Measurements from ENCODE around the gene DOCK9. TPM values are rescaled to one million over a fixed set of nuclear protein-coding genes. Genes with fewer than 3 reads are reported as not detected.

DOCK9 gene
- total and polyA plus RNA-seq, 7 donors, result 13.8 to 39.5 (median 19.9) TPM

DNA sequence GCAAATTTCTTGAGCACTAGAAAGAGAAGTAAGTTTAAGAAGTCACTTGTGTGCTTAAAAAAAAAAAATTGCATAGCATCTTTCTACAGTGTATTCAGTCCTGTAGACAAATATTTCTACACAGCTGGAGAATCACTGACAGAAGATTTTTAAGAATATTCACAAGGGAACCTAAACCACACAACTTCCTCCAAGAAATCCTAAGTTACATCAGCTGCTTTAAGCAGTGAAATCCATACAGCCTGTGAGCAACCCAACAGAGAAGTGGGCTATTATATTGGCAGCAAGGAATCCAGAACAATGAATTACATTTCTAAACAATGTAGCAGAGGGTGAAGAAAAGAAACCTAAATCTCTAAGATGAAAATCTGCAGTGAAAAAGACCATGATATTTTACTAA, 1.5 kb downstream of the DOCK9 start:
- peaks cover 8% of the 10 kb centered on the region for H3K4me1 ChIP-seq
- intact Hi-C loops (cut with DNase I), result loop anchor here in 1 of 2 donors (5.0 kb wide), 1 partner anchor 56 kb away; no protein-coding TSS in a partner anchor
- DNase-seq, result no peak
- TF ChIP-seq, protein P1, sequence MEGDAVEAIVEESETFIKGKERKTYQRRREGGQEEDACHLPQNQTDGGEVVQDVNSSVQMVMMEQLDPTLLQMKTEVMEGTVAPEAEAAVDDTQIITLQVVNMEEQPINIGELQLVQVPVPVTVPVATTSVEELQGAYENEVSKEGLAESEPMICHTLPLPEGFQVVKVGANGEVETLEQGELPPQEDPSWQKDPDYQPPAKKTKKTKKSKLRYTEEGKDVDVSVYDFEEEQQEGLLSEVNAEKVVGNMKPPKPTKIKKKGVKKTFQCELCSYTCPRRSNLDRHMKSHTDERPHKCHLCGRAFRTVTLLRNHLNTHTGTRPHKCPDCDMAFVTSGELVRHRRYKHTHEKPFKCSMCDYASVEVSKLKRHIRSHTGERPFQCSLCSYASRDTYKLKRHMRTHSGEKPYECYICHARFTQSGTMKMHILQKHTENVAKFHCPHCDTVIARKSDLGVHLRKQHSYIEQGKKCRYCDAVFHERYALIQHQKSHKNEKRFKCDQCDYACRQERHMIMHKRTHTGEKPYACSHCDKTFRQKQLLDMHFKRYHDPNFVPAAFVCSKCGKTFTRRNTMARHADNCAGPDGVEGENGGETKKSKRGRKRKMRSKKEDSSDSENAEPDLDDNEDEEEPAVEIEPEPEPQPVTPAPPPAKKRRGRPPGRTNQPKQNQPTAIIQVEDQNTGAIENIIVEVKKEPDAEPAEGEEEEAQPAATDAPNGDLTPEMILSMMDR (IDR thresholded peaks at IDR 0.05), result no peak
- no peaks in the 10 kb centered on the region for H3K9me3 ChIP-seq
- no peaks in the 10 kb centered on the region for H3K36me3 ChIP-seq (ENCODE audit: insufficient read depth in 1 of 2, low read depth in 1 of 2)
- H3K27me3 ChIP-seq (ENCODE audit: insufficient read depth in 3 of 3, low read length in 2 of 3), result peaks cover 0 to 10% (median 0%) of the 10 kb centered on the region in 3 donors
- H3K27ac ChIP-seq, result peak overlapping the region; percentile 39
- H3K4me3 ChIP-seq, result peak overlapping the region; percentile 62
- ATAC-seq, result no peak

DNA sequence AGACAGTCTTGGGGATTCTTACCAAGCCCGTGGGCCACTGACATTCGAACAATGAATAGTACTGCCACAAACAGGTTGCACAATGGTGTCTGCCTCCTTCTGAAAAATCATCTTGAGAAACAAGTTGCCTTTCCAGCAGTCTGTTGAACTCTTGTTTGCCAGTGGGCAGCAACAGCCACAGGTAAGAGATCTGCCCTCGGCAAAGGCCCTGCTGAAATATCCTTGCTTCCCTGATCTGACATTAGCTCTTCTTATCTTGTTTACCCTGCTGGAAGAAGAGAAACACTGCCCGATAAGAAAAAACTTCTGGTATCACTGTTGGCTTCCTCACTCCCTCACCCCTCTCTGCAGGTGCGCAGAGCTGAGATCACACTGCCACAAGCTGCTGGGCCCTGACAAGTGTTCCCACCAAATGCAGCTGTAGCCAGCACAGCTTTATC, 2.0 kb downstream of the DOCK9 start:
- H3K9me3 ChIP-seq, result no peaks in the 10 kb centered on the region
- 31 to 37% (median 37%) methylated on average over 5 of the region's 5 CpGs for WGBS, 3 donors
- TF ChIP-seq, protein P1 (IDR thresholded peaks at IDR 0.05), result no peak
- H3K4me1 ChIP-seq, result peaks cover 8% of the 10 kb centered on the region
- intact Hi-C loops (cut with DNase I), result loop anchor here in 1 of 2 donors (5.0 kb wide), 1 partner anchor 56 kb away; no protein-coding TSS in a partner anchor
- ATAC-seq (no peak), DNase-seq (no peak)
- no peaks in the 10 kb centered on the region for H3K36me3 ChIP-seq (ENCODE audit: insufficient read depth in 1 of 2, low read depth in 1 of 2)
- H3K4me3 ChIP-seq, result peak overlapping the region; percentile 62
- no peak overlapping the region for H3K27ac ChIP-seq
- peaks cover 0 to 10% (median 0%) of the 10 kb centered on the region in 3 donors for H3K27me3 ChIP-seq (ENCODE audit: insufficient read depth in 3 of 3, low read length in 2 of 3)

DNA sequence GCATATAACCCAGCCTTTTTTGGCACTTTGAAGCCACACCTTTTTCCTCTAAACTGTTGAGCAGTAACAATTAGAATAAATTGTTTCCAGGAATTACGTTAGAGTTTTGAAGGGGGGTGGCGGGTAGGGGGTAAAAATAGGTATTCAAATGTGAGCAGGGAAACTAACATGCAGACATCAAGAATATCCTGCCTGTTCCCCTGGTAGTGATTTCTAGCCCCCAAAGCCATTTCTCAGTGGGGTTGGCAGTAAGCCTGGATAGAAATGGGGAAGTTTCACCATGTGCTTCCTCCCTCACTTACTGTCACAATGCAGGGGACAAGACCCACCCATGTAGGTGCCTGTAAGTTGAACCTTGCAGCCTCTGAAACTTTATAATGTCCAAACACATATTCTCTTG, 3.8 kb downstream of the DOCK9 start:
- ATAC-seq (peak in 1 of 4 donors; percentile 22), DNase-seq (no peak)
- Histone ChIP-seq H3K9me3 (no peaks in the 10 kb centered on the region), H3K4me1 (peaks cover 12% of the 10 kb centered on the region), H3K4me3 (peak overlapping the region; percentile 32), H3K27ac (peak overlapping the region; percentile 38), H3K27me3 (ENCODE audit: insufficient read depth in 3 of 3, low read length in 2 of 3) (peaks cover 0 to 10% (median 0%) of the 10 kb centered on the region in 3 donors), H3K36me3 (ENCODE audit: insufficient read depth in 1 of 2, low read depth in 1 of 2) (no peaks in the 10 kb centered on the region)
- 52 to 57% (median 53%) methylated on average over 2 of the region's 2 CpGs for WGBS, 3 donors
- TF ChIP-seq, protein P1 (IDR thresholded peaks at IDR 0.05), result no peak
- intact Hi-C loops (cut with DNase I), result no loop called here

DNA sequence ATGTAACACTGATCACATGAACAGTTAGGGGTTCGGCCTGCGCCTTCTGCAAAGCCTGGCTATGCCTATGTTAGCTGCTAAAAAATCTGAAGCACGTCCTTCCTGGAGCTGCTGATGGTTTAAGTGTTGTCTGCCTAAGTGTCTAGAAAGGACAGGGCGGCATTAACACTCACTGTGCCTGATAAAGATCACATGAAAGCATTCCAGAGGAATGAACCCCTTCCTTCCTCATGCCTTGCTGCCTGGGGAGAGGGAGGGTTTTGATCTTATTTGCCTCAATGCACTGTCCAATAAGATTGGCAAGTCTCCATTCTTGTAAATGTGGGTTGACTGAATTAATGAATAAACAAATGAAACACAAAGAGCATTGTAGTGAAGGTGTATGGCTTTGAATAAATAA, 5.2 kb downstream of the DOCK9 start:
- TF ChIP-seq, protein P1 (IDR thresholded peaks at IDR 0.05), result no peak
- ATAC-seq (no peak), DNase-seq (no peak)
- peaks cover 12% of the 10 kb centered on the region for H3K4me1 ChIP-seq
- H3K9me3 ChIP-seq, result no peaks in the 10 kb centered on the region
- peaks cover 0 to 2% (median 0%) of the 10 kb centered on the region in 3 donors for H3K27me3 ChIP-seq (ENCODE audit: insufficient read depth in 3 of 3, low read length in 2 of 3)
- H3K27ac ChIP-seq, result no peak overlapping the region
- no peaks in the 10 kb centered on the region for H3K36me3 ChIP-seq (ENCODE audit: insufficient read depth in 1 of 2, low read depth in 1 of 2)
- intact Hi-C loops (cut with DNase I), result no loop called here
- 51 to 70% (median 53%) methylated on average over 4 of the region's 4 CpGs for whole genome bisulfite sequencing, 3 donors
- H3K4me3 ChIP-seq, result peak overlapping the region; percentile 8

DNA sequence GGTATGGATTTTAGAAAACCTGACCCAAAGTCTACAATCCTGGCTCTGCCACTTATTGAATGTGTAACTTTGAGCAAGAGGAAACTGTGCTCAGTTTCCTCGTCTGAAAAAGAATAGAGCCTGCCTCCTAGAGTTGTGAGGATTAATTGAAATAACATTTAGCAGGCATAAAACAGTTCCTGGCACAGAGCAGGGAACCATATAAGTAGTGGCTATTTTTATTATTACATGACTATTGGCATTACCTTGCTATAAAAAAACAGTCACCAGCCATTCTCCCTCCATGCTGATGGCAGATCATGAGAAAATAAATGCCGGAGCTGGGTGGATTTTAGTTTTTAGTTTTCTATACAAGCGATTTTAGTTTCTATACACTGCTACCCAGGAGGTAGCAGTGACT, 5.8 kb downstream of the DOCK9 start:
- no peak for ATAC-seq
- TF ChIP-seq, protein P1 (IDR thresholded peaks at IDR 0.05), result no peak
- Histone ChIP-seq H3K36me3 (ENCODE audit: insufficient read depth in 1 of 2, low read depth in 1 of 2) (no peaks in the 10 kb centered on the region), H3K4me3 (peak overlapping the region; percentile 2), H3K4me1 (peaks cover 12% of the 10 kb centered on the region), H3K9me3 (no peaks in the 10 kb centered on the region), H3K27me3 (ENCODE audit: insufficient read depth in 3 of 3, low read length in 2 of 3) (no peaks in the 10 kb centered on the region), H3K27ac (no peak overlapping the region)
- DNase-seq, result no peak
- intact Hi-C loops (cut with DNase I), result no loop called here
- WGBS, 3 donors, result 43 to 71% (median 55%) methylated on average over 3 of the region's 3 CpGs
